Fibroblast of skin of left quadriceps (primary cell): Measurements from ENCODE around the gene ALG10.
"Not testable (repeated sequence)": the region's sequence is repeated elsewhere in the genome, so short reads cannot be mapped to it uniquely, and the experiment has no call there.

ENCODE experiments used
- DNase-seq, 2 experiments: peaks; one replicate each; pipeline ENCODE4 v3.0.0-alpha.2; 2013; ENCODE audit warnings: low read depth in 2 of 2

The ALG10 gene

GRCh38 chr12:34022079-34022830 is at the start of gene ALG10:
ALG10 (plus strand) TSS chr12:34022496; CDS start chr12:34022600, 104 bp downstream.
- DNase-seq = peak; percentile 97

DNA sequence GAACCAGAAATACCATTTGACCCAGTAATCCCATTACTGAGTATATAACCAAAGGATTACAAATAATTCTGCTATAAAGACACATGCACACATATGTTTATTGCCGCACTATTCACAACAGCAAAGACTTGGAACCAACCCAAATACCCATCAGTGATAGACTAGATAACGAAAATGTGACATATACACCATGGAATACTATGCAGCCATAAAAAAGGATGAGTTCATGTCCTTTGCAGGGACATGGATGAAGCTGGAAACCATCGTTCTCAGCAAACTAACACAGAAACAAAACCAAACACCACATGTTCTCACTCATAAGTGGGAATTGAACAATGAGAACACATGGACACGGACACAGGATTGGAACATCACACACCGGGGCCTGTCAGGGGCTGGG is 49.4 kb upstream of the ALG10 start:
- not testable (repeated sequence) for DNase-seq

- no peak for DNase-seq
These were observed 44.4 kb upstream of the ALG10 start for GRCh38 chr12:33977887-33978286.

DNA sequence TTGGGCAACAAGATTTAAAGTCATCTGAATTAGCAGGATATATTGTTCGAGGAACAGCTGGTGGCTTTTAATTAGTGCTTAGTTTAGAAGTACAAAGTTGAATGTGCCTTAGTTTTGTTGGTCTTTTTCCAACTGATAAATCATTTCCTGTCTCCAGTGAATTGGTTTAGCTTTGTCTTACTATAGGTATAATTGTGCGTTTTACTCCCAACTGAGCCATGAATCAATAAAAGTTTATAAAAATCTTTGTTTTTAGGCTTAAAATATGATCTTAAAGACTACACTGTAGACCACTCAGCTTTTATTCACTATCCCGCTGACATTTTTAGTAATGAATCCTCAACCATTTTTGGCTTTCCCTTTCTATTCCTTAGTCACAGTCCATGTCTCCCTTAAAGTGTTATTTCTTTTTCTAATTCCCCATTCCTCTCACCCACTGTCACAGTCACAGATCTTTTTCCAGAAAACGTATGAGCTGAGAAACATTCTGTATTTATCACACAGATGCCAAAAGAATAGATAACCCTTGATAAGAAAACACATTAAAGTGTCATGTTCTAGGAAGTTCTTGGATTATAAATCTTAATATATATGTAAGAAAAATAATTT is 34.0 kb upstream of the ALG10 start:
- DNase-seq = no peak

DNA sequence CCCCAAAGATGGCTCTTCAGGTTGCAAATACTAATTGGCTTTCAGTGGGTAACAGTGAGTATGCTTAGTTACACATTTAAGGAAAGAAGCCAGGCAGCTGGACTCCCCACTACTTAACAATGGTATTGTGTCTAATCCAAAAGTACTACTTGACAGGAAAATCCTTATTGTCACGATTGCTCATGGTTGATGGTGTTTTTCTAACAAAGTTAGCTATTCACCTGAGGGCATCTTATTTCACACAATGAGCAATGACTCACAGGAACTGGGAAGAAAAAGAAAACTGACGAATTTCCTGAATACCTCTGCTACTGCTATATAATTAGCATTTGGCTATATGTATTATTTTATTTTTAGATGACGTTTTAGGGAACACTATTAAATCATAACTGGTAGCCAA is 33.4 kb upstream of the ALG10 start:
- DNase-seq = no peak

DNA sequence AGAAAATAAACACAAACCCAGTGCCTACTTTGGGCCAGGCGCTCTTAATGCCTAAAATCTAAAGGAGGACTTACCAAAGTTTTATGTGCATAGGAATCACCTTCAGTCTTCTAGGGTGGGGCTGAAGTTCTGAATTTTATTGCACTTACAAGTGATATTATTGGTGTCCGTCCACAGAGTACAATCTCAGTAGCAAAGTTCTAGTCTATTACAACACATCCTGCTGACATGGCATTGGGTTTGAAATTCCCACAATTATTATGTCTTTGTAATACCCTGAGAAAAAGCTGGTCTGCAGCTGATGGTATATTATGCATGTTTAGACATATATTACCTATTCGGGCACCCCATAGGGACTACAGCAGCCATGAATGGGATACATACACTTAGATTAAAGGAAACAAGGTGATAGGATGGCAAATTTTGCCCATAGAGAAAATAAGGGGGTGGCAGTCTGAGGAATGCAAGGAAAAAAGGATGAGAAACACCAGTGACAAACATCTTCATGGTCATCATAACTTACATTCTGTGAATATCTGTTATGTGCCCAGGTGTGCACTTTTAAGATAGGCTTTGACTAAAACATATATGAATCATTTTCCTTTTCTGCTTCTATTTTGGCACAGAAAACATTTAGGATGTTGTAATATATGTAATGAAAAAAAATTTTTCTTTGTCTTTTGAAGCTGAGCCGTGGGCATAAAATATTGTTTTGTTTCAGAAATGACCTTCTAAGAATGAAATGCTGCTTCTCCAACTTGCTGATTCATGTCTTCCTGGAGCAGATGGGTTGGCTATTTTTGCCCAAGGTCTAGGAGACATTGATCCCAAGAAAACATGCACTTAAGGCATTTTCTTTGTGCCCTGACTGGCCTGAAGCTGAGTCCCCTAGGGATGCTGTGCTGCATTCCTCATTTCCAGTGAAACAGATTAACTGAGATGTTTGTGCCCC is 27.2 kb upstream of the ALG10 start:
- no peak for DNase-seq

GRCh38 chr12:34008835-34009234 is 13.5 kb upstream of the ALG10 start:
- not testable (repeated sequence) for DNase-seq

- no peak for DNase-seq
These were observed 5.9 kb upstream of the ALG10 start for GRCh38 chr12:34016361-34016760.

GRCh38 chr12:34021071-34021470 is 1.2 kb upstream of the ALG10 start:
- DNase-seq = no peak

- DNase-seq = not testable (repeated sequence)
These were observed 5.4 kb downstream of the ALG10 start for GRCh38 chr12:34027661-34028060.

GRCh38 chr12:34030591-34030990 is 8.3 kb downstream of the ALG10 start:
- no peak for DNase-seq

DNA sequence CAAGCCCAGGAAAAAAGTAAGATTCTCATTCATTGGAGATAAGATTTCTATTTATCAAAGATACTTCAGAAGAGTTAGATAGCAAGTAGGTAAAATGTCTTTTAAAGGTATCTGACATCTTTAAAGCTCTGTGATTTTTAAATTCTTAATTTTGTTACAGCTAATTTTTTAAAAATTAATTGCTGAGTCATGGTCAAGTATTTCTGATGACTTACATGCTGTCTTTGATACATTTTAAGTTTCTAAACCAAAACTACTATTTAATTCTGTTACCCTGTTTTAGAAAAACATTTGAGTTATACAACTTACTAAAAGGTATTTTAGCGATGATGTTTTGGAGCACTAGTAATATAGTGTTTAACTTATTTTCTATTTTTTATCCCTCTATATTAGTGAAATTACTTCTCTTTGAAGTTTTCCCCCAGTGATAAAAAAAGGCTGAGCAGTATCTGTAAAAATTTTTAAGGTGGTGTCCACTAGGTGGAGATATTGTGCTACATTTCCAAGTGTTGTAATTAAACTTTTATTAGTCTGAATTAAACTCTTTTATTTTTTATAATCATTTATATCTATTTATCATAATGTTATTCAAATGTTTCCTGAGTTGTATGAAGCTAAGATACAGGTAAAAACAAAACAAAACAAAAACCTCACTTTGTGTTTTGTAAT is 11.5 kb downstream of the ALG10 start:
- DNase-seq = no peak

DNA sequence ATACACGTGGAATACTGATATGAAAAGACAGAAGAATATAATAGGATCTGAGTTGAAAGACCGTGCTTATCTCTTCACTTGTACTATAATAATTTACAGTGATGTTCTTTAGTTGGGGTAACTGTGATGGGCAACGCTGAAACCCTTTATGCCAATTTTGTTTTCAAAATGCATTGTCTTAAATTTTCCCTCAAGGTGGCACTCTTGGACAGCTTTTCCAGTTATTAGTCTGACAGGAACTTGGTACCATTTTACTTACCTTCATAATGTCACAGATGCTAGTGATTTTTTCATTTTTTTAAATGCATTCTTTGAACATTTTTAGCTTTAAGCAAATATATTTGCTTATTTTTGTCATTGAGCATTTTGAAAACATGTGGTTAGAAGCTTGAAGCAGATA is 16.1 kb downstream of the ALG10 start:
- not testable (repeated sequence) for DNase-seq

GRCh38 chr12:34046570-34046969 is 24.3 kb downstream of the ALG10 start:
- DNase-seq = no peak

DNA sequence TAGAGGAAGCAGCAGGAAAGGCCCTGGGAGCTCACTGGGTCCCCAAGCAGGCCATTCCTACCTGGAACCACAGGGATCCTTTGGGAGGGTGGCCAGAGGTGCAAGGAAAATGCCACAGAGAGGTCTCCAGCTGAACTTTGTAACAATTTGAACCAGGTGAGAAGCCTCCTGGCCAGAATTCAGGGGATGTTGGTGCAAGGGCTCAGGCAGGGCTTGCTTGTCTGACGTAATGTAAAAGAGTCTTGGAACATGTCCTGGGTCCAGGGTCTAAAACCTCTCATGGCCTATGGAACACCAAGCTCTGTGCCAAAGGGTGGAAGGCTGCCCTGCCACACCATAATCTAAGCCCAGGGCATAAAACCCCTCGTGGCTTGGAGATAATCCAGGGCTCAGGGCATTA is 25.6 kb downstream of the ALG10 start:
- not testable (repeated sequence) for DNase-seq

- DNase-seq = no peak
These were observed 26.4 kb downstream of the ALG10 start for GRCh38 chr12:34048714-34049113.

- no peak for DNase-seq
These were observed 29.2 kb downstream of the ALG10 start for GRCh38 chr12:34051486-34051885.

DNA sequence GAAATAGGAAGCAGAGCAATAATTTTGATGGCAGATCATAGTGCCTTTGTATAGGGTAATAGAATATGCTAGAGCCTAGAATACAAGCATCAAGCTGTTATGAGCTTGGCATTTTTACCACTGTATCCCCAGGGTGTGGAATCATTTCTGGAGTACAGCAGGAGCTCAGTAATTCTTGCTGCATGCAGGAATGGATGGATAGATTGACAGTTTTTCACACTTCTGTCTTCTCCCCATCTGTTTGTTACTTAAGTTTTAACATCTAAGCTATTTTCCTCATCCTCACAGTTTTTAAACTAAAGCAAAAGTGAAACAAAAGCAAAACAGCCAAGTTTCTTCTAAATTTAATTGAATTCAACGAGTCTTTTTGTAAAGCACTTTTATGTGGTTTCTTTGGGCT is 32.6 kb downstream of the ALG10 start:
- DNase-seq = no peak
